GM18907 (cell line): ENCODE measurements around the gene NAV3.

ENCODE experiments used
- ATAC-seq: cut with Tn5 transposase; IDR thresholded peaks from one replicate; pipeline ENCODE4 v1.9.1; 2021; ENCODE audit warnings: mild to moderate bottlenecking, moderate library complexity; ENCODE audit not compliant: unreplicated experiment

NAV3 gene

GRCh38 chr12:78036874-78037273 lies 206.2 kb downstream of the NAV3 start:
- ATAC-seq = no peak

DNA sequence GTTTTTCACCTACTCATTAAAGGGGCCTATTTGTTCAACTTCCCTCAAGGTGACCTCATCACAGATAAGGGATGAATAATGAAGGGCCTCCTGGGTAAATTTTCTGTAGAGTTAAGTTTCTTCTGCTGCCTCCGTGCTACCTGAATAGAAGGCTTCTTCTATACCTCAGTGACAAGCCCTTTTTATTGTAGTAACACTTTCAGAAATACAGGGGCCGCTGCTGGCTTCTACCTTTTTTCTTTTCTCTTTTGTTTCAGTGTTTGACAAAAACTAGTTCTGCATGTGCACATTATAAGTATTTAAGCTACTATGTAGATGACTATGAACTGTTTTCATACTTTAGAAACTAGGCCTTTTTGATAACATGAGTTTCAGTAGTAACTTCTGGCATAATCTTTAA lies 207.0 kb downstream of the NAV3 start:
- ATAC-seq = no peak

GRCh38 chr12:78038541-78038940 lies 207.8 kb downstream of the NAV3 start:
- no peak for ATAC-seq

GRCh38 chr12:78038986-78039385 lies 208.3 kb downstream of the NAV3 start:
- no peak for ATAC-seq

DNA sequence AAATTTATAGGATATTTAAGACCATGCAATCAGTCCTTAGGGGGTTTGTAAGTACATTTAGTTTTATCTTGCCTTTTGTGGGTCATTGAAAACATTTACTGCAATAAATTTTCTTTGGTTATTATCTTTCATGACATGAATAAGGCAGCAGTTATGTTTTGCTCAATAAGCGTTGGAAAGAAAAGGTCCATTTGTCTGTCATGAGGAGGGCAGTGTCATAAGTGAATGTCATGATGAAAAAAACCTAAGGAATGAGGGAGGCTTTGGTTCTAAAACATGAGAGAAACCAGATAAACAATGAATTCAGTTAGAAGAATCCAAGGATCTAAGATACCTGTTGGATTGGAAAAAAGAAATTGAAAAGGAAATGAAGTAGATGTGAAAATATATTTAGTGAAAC lies 209.4 kb downstream of the NAV3 start:
- ATAC-seq = no peak

- no peak for ATAC-seq
Measured at GRCh38 chr12:78050790-78051189, 220.1 kb downstream of the NAV3 start.

GRCh38 chr12:78055545-78055944 lies 224.9 kb downstream of the NAV3 start:
- ATAC-seq = no peak

DNA sequence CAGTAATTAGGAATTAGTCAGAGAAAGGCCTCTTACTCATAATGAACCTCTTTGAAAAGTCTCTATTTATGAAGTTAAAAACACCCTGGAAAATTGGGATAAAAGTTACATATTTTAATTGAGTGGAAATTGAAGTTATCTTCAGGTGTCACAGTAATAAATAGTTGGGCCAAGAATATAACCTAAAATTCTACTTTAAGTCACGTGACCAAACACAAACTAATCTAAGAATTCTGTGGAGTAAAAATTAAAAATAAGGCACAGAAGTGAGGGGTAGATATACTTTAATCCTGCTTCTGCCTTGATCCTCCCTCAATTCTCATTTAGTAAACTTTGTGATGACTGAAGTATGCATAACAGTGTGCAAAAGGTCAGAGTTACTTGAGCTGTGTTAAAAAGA lies 226.4 kb downstream of the NAV3 start:
- no peak for ATAC-seq

DNA sequence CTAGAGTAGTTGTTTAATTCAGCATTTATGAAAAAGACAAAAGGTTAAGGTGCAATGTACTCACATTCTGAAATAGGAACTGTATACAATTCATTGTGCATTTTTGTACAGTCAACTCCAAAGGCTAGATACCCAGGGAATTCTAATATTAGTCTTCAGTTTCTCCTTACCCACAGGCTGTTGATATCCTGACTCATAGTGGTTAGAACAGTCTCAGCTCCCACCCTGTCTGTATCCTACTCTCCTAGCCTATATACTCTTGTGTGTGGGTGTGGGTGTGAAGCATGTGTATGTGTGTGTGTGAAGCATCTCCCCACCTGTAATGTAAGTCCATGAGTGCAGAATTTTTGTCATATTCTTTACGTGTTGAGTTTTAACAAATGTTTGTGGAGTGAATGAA lies 229.5 kb downstream of the NAV3 start:
- no peak for ATAC-seq

- no peak for ATAC-seq
Measured at GRCh38 chr12:78062786-78063185, 232.1 kb downstream of the NAV3 start.

- ATAC-seq = no peak
Measured at GRCh38 chr12:78081590-78082314, 251.1 kb downstream of the NAV3 start.

- ATAC-seq = no peak
Measured at GRCh38 chr12:78085542-78086182, 255.0 kb downstream of the NAV3 start.

DNA sequence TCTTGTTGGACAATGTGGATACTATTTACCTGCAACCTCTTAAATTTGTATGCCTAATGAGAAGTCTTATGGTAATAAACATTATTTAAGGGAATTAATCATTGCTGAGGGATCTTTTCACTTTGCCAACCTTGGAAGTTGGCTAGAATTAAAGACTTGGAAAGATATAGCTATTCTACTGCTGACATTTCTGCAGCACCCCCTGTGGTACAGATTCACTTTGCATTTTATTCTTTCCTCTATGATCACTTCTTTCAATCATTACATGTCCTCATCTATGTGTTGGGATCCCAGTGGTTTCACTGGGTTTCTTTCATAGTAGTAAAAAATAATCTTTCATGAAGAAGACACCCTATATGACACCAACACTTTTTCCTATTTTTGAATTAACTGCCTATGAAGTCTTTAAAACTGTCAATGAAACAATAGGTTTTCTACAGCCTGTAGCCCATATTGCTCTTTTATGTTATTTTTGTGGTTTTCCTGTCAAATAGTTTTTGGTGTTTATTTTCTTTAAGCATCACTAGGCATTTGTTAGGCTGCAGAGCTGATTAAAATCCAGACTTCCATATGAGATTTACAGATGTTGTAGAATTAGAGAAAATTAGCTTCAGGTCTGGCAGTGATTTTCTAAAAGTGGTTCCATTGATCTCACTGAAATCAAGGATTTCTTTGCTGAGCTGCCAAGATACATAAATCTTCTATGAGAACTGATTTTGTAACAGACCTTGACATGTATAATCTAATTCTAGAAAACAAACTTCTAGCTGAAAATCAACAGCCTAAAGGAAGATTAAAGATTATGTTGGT lies 256.1 kb downstream of the NAV3 start:
- ATAC-seq = no peak

DNA sequence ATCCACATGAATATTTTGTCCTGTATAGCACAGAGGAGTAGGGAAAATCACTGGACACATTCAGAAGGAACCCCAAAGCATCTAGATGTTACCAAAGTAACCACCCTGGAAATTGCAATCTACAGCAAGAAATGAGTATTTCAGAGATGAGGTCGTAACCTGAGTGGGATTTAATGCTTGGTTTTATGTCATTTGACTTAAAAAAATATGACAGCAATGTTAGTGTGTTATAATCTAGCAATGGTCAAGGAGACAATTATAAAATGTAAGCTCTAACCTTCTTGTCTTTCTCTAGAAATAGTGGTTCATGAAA lies 256.6 kb downstream of the NAV3 start:
- ATAC-seq = no peak

DNA sequence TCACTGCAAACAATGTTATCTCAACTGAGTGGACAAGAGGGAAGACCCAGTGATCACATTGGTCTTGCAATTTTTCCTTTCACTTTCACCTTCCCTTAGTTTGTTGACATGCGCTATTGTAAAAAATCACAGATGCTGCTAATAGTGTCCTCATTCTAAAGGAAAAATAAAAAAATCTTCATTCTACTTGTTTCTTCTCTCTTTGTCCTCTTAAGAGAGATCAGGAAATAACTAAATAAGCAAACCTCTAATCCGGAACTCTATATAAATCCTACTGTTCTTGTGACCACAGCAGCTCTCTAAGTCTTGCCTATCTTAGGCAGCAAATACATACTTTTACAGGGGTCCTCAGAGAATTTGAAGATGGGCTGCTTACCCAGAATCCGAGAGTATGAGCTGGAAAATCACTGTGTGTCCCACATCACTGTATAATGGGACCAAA lies 257.7 kb downstream of the NAV3 start:
- ATAC-seq = peak; percentile 79

- ATAC-seq = no peak
Measured at GRCh38 chr12:78090266-78090665, 259.6 kb downstream of the NAV3 start.

- ATAC-seq = no peak
Measured at GRCh38 chr12:78095623-78096022, 264.9 kb downstream of the NAV3 start.

- ATAC-seq = no peak
Measured at GRCh38 chr12:78096909-78097597, 266.4 kb downstream of the NAV3 start.

DNA sequence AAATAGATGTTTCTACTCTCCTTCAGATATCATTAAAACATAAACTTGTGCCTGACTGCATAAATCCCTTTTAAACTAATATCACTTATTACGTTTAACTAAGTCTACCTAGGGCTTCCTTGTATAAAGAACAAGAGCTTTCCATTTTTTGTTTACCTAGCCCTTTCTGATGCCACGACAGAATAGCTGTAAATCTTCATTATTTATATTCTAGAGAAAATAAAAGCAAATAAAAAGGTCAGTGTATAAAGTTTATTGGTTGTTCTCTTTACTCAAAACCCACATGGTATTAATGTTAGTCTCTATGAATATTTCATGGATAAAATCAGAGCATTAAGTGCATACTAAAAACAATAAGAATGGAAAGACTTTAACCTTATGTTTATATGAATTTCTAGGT lies 269.1 kb downstream of the NAV3 start:
- ATAC-seq = no peak

DNA sequence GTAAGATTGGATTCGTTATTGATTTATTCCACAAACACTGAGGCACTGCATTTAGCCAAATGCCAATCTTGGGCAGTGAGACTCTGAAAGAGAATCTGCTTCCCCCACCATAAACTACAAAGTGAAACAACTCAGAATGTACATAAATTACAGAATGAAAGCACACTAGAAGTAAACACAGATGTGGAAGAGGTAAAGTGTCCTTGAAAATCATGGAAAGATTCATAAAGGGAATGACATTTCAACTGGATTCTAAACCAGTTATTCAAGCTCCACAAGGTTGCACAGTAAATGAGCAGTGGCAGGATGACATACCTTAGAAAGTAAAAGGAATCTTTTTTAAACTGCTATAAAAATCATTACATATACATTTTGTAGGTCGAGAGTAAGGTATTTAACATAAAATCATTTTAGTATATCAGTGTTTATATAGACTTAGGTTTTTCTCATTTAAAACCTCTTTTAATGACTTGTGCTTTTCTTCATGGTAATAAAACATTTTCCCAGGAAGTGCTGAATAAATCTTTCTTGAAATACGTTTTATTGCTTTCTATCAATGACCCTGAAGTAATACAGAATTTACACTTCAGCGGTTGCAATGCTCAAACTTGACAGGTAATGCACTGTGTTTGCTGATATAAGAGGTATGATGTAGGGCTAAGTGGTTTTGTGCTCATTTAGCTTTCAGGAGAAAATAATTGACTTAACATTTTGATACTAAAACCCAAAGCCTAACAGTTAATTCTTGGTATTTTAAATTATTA lies 270.6 kb downstream of the NAV3 start:
- no peak for ATAC-seq
